ENCODE results near the gene HECW1.
"Not testable (repeated sequence)": the region's sequence is repeated elsewhere in the genome, so short reads cannot be mapped to it uniquely, and the experiment has no call there.

The HECW1 gene

GRCh38 chr7:43112459-43112940, at the start of gene HECW1:
Gene HECW1 (plus strand): TSS chr7:43112647. CDS start chr7:43243906, 131,259 bp downstream.
- no peak for DNase-seq (ENCODE audit: low spot score)

- DNase-seq (ENCODE audit: low spot score): no peak
Measured at GRCh38 chr7:43071604-43072003, 40.8 kb upstream of the HECW1 start.

- no peak for DNase-seq (ENCODE audit: low spot score)
Measured at GRCh38 chr7:43072530-43072929, 39.9 kb upstream of the HECW1 start.

GRCh38 chr7:43073811-43074210, 38.6 kb upstream of the HECW1 start:
- DNase-seq (ENCODE audit: low spot score): not testable (repeated sequence)

GRCh38 chr7:43076189-43076605, 36.2 kb upstream of the HECW1 start:
- DNase-seq (ENCODE audit: low spot score): no peak

- no peak for DNase-seq (ENCODE audit: low spot score)
Measured at GRCh38 chr7:43076606-43077005, 35.8 kb upstream of the HECW1 start.

- no peak for DNase-seq (ENCODE audit: low spot score)
Measured at GRCh38 chr7:43077285-43077684, 35.2 kb upstream of the HECW1 start.

GRCh38 chr7:43077732-43078391, 34.6 kb upstream of the HECW1 start:
- DNase-seq (ENCODE audit: low spot score): no peak

- DNase-seq (ENCODE audit: low spot score): no peak
Measured at GRCh38 chr7:43078794-43079193, 33.7 kb upstream of the HECW1 start.

GRCh38 chr7:43081603-43082002, 30.8 kb upstream of the HECW1 start:
- no peak for DNase-seq (ENCODE audit: low spot score)

GRCh38 chr7:43083106-43083505, 29.3 kb upstream of the HECW1 start:
- no peak for DNase-seq (ENCODE audit: low spot score)

- DNase-seq (ENCODE audit: low spot score): no peak
Measured at GRCh38 chr7:43085017-43085416, 27.4 kb upstream of the HECW1 start.

GRCh38 chr7:43085992-43086391, 26.5 kb upstream of the HECW1 start:
- no peak for DNase-seq (ENCODE audit: low spot score)

- DNase-seq (ENCODE audit: low spot score): no peak
Measured at GRCh38 chr7:43092819-43093218, 19.6 kb upstream of the HECW1 start.

GRCh38 chr7:43096875-43097274, 15.6 kb upstream of the HECW1 start:
- DNase-seq (ENCODE audit: low spot score): no peak

GRCh38 chr7:43099750-43100149, 12.7 kb upstream of the HECW1 start:
- no peak for DNase-seq (ENCODE audit: low spot score)

GRCh38 chr7:43104874-43105520, 7.5 kb upstream of the HECW1 start:
- no peak for DNase-seq (ENCODE audit: low spot score)

- DNase-seq (ENCODE audit: low spot score): no peak
Measured at GRCh38 chr7:43105521-43106120, 6.8 kb upstream of the HECW1 start.

- DNase-seq (ENCODE audit: low spot score): no peak
Measured at GRCh38 chr7:43108255-43109011, 4.0 kb upstream of the HECW1 start.

- DNase-seq (ENCODE audit: low spot score): no peak
Measured at GRCh38 chr7:43110791-43111535, 1.5 kb upstream of the HECW1 start.

- DNase-seq (ENCODE audit: low spot score): no peak
Measured at GRCh38 chr7:43111630-43112458, 603 bp upstream of the HECW1 start.

All from hematopoietic multipotent progenitor cell treated with erythropoietin and hydrocortisone succinate and interleukin-3 and kit ligand, for 17 days (in vitro differentiated cells).